IMR-90 (cell line): Measurements from ENCODE around the gene CALHM3. TPM values are rescaled to one million over a fixed set of nuclear protein-coding genes. Genes with fewer than 3 reads are reported as not detected.

Experiments used
- ATAC-seq: fragments of 200-7000 bp; cut with Tn5 transposase; 2 replicates; pipeline ENCODE4 v1.9.1; 2020; ENCODE audit warnings: low read depth, mild to moderate bottlenecking, moderate library complexity
- BruUV-seq: library from RNA; stranded (reverse); fragments of 400-500 nt; replicated peaks from 2 replicates; lab custom pipeline; 2021; lab: Mats Ljungman, UMichigan
- CTCF ChIA-PET: fragments of 300-600 bp; formaldehyde crosslinking; extraction: SDS; loops from one replicate; lab custom pipeline; 2021; ENCODE audit warnings: antibody characterized with exemption; lab: Yijun Ruan, JAX
- POLR2A ChIA-PET: fragments of 300-600 bp; sonication (Branson Sonifier 250); formaldehyde crosslinking; loops from one replicate; lab custom pipeline; 2022; ENCODE audit warnings: antibody characterized with exemption; ENCODE audit not compliant: unreplicated experiment; lab: Charles Lee
- DNase-seq: peaks from one replicate; pipeline ENCODE4 v3.0.0; 2013
- H2AFZ ChIP-seq: replicated peaks from 2 replicates; pipeline ENCODE3; 2013; ENCODE audit warnings: low read length, mild to moderate bottlenecking; ENCODE audit not compliant: poor library complexity
- H2AK5ac ChIP-seq: 2 replicates; pipeline ENCODE4 v1.6.1; 2013; ENCODE audit warnings: low read depth, low read length, inconsistent platforms
- H2AK9ac ChIP-seq: replicated peaks from 2 replicates; pipeline ENCODE3; 2013; ENCODE audit warnings: mild to moderate bottlenecking, low read depth, low read length, moderate library complexity; ENCODE audit not compliant: poor library complexity
- H2BK120ac ChIP-seq: 2 replicates; pipeline ENCODE4 v1.6.1; 2013; ENCODE audit warnings: low read depth, low read length, inconsistent platforms
- H2BK15ac ChIP-seq: 3 replicates; pipeline ENCODE4 v1.6.1; 2013; ENCODE audit warnings: low read depth, low read length, inconsistent platforms
- H2BK20ac ChIP-seq: 2 replicates; pipeline ENCODE4 v1.6.1; 2013; ENCODE audit warnings: low read depth, mild to moderate bottlenecking, inconsistent platforms, low read length, moderate library complexity
- H2BK5ac ChIP-seq: 2 replicates; pipeline ENCODE4 v1.6.1; 2013; ENCODE audit warnings: mild to moderate bottlenecking, low read depth, low read length, inconsistent platforms; ENCODE audit not compliant: poor library complexity, severe bottlenecking
- H3K14ac ChIP-seq: replicated peaks from 2 replicates; pipeline ENCODE4 v1.6.1; 2013; ENCODE audit warnings: low read depth, low read length, inconsistent platforms
- H3K18ac ChIP-seq: 2 replicates; pipeline ENCODE4 v1.6.1; 2013; ENCODE audit warnings: low read depth, low read length, control low read depth
- H3K23ac ChIP-seq: 2 replicates; pipeline ENCODE4 v1.6.1; 2013; ENCODE audit warnings: low read depth, low read length, inconsistent platforms
- H3K27ac ChIP-seq: 2 replicates; pipeline ENCODE4 v1.5.1; 2013; ENCODE audit warnings: mild to moderate bottlenecking, control low read depth, low read length; ENCODE audit not compliant: insufficient read depth
- H3K27me3 ChIP-seq: 2 replicates; pipeline ENCODE4 v1.6.1; 2013; ENCODE audit warnings: low read length; ENCODE audit not compliant: control insufficient read depth, insufficient read depth
- H3K36me3 ChIP-seq: 2 replicates; pipeline ENCODE4 v1.6.1; 2013; ENCODE audit warnings: low read length, mixed read lengths; ENCODE audit not compliant: control insufficient read depth, insufficient read depth
- H3K4ac ChIP-seq: 2 replicates; pipeline ENCODE4 v1.6.1; 2013; ENCODE audit warnings: low read depth, low read length, inconsistent platforms
- H3K4me1 ChIP-seq: 2 replicates; pipeline ENCODE4 v1.6.1; 2013; ENCODE audit warnings: low read length, mixed read lengths; ENCODE audit not compliant: control insufficient read depth, insufficient read depth
- H3K4me2 ChIP-seq: 2 replicates; pipeline ENCODE4 v1.6.1; 2013; ENCODE audit warnings: low read depth, mild to moderate bottlenecking, control low read depth, low read length, moderate library complexity
- H3K4me3 ChIP-seq: 2 replicates; pipeline ENCODE4 v1.5.1; 2013; ENCODE audit warnings: low read depth, mild to moderate bottlenecking, control low read depth, low read length, moderate library complexity; ENCODE audit not compliant: insufficient read depth
- H3K56ac ChIP-seq: 2 replicates; pipeline ENCODE4 v1.6.1; 2013; ENCODE audit warnings: low read length, inconsistent platforms; ENCODE audit not compliant: insufficient read depth; ENCODE audit errors: extremely low read depth
- H3K79me1 ChIP-seq, 2 experiments: 2 replicates each; pipeline ENCODE4 v1.6.1; 2013; ENCODE audit warnings: low read length in 2 of 2, inconsistent platforms in 1 of 2, low read depth in 1 of 2
- H3K9ac ChIP-seq: 2 replicates; pipeline ENCODE4 v1.6.1; 2013; ENCODE audit warnings: low read depth, low read length, control low read depth
- H3K9me1 ChIP-seq: 2 replicates; pipeline ENCODE4 v1.6.1; 2013; ENCODE audit warnings: low read length, inconsistent platforms; ENCODE audit not compliant: insufficient read depth
- H3K9me3 ChIP-seq: 2 replicates; pipeline ENCODE4 v1.6.1; 2013; ENCODE audit warnings: low read length; ENCODE audit not compliant: control insufficient read depth, insufficient read depth
- H4K20me1 ChIP-seq: 2 replicates; pipeline ENCODE4 v1.6.1; 2013; ENCODE audit warnings: low read length, inconsistent platforms; ENCODE audit not compliant: insufficient read depth
- H4K5ac ChIP-seq: 2 replicates; pipeline ENCODE4 v1.6.1; 2013; ENCODE audit warnings: mild to moderate bottlenecking, low read depth, low read length, control low read depth
- H4K8ac ChIP-seq, 2 experiments: 2 replicates each; pipeline ENCODE4 v1.6.1; 2013; ENCODE audit warnings: low read depth in 2 of 2, low read length in 2 of 2, control low read depth in 1 of 2, inconsistent platforms in 1 of 2
- H4K91ac ChIP-seq: 2 replicates; pipeline ENCODE4 v1.6.1; 2013; ENCODE audit warnings: low read depth, low read length, inconsistent platforms; ENCODE audit not compliant: insufficient read depth
- BHLHE40 ChIP-seq: fragments of 150-350 bp; IDR thresholded peaks from 2 replicates; pipeline ENCODE4 v1.6.1; 2016; ENCODE audit warnings: mild to moderate bottlenecking, low read depth, low read length
- CEBPB ChIP-seq: IDR thresholded peaks from 2 replicates; pipeline ENCODE4 v1.6.1; 2012; ENCODE audit warnings: low read depth, low read length, improper control_type of control experiment
- CHD1 ChIP-seq: IDR thresholded peaks from 2 replicates; pipeline ENCODE4 v1.6.1; 2012; ENCODE audit warnings: low read depth, low read length, improper control_type of control experiment
- ELK1 ChIP-seq: fragments of 150-350 bp; IDR thresholded peaks from 2 replicates; pipeline ENCODE4 v1.6.1; 2016; ENCODE audit warnings: low read depth, mild to moderate bottlenecking, low read length, moderate library complexity, borderline replicate concordance
- FOS ChIP-seq: fragments of 150-350 bp; IDR thresholded peaks from 2 replicates; pipeline ENCODE4 v1.6.1; 2016; ENCODE audit warnings: low read depth, low read length
- MAFK ChIP-seq: IDR thresholded peaks from 2 replicates; pipeline ENCODE4 v1.6.1; 2012; ENCODE audit warnings: low read depth, low read length, improper control_type of control experiment
- MXI1 ChIP-seq: IDR thresholded peaks from 2 replicates; pipeline ENCODE4 v1.6.1; 2012; ENCODE audit warnings: low read depth, mild to moderate bottlenecking, low read length, moderate library complexity, borderline replicate concordance
- NFE2L2 ChIP-seq: fragments of 150-350 bp; IDR thresholded peaks from 2 replicates; pipeline ENCODE4 v1.6.1; 2016; ENCODE audit warnings: low read depth, mild to moderate bottlenecking, low read length
- POLR2A ChIP-seq: IDR thresholded peaks from 2 replicates; pipeline ENCODE4 v1.6.1; 2012; ENCODE audit warnings: mild to moderate bottlenecking, low read depth, low read length
- RAD21 ChIP-seq: IDR thresholded peaks from 2 replicates; pipeline ENCODE4 v1.6.1; 2012; ENCODE audit warnings: low read length, improper control_type of control experiment
- RCOR1 ChIP-seq: IDR thresholded peaks from 2 replicates; pipeline ENCODE4 v1.6.1; 2012; ENCODE audit warnings: mild to moderate bottlenecking, low read length, improper control_type of control experiment; ENCODE audit not compliant: insufficient replicate concordance
- RFX5 ChIP-seq: IDR thresholded peaks from 2 replicates; pipeline ENCODE4 v1.8.0; 2012; ENCODE audit warnings: low read depth, mild to moderate bottlenecking, low read length, moderate library complexity
- USF2 ChIP-seq: fragments of 150-350 bp; IDR thresholded peaks from 2 replicates; pipeline ENCODE4 v1.6.1; 2017; ENCODE audit warnings: mild to moderate bottlenecking, antibody characterized with exemption, low read length, low read depth
- WGBS, 2 experiments: methylation state at CpG; one replicate each; pipeline versions ENCODE4 v1.1.5 to v1.1.7; 2013; ENCODE audit warnings: missing lambda C conversion rate in 2 of 2; ENCODE audit not compliant: insufficient read length in 1 of 2; ENCODE audit errors: extremely low coverage in 2 of 2; 5-methylcytosine and 5-hydroxymethylcytosine counted together
- dilution Hi-C: fragments of 300-500 bp; cut with HindIII; formaldehyde crosslinking; loops from one replicate; pipeline ENCODE4 v1.14.3; 2018; ENCODE audit warnings: low sequenced_read_pairs; ENCODE audit not compliant: unreplicated experiment
- in situ Hi-C: fragments of 300-500 bp; cut with MboI; formaldehyde crosslinking; loops from 3 replicates; pipeline ENCODE4 v1.14.3; 2019; ENCODE audit warnings: low sequenced_read_pairs, inconsistent platforms, mixed read lengths
- intact Hi-C: fragments of 100-400 bp; cut with micrococcal nuclease; formaldehyde crosslinking; loops from 2 replicates; pipeline ENCODE4 v1.10.0; 2022
- polyA plus RNA-seq, 3 experiments: library from polyadenylated mRNA; depleted of rRNA; stranded (reverse); fragments of >200 nt; gene quantifications; 2 replicates each; pipeline ENCODE4 v1.2.3, GENCODE V29; 2012; ENCODE audit warnings: low replicate concordance in 1 of 3
- total RNA-seq: library from RNA; depleted of rRNA; stranded (reverse); fragments of >200 nt; gene quantifications from 2 replicates; pipeline ENCODE4 v1.2.3, GENCODE V29; 2012

CALHM3 gene
- total and polyA plus RNA-seq, 2 of the 4 experiments (the other 2 are of a cell fraction) = not detected

- Histone ChIP-seq H4K20me1 (no peaks in the 10 kb centered on the region), H2AK5ac (no peak overlapping the region), H3K4me1 (no peaks in the 10 kb centered on the region), H2BK20ac (no peak overlapping the region), H3K9me3 (no peaks in the 10 kb centered on the region), H3K23ac (no peak overlapping the region), H2BK15ac (no peak overlapping the region), H3K79me1 (peaks cover 5 to 6% of the 10 kb centered on the region in 2 experiments; a peak in 2 of 4 replicates), H3K18ac (no peak overlapping the region), H3K27ac (no peak overlapping the region), H2AK9ac (no peak overlapping the region), H3K4me3 (no peak overlapping the region), H2BK120ac (no peak overlapping the region), H3K9me1 (no peaks in the 10 kb centered on the region), H3K9ac (no peak overlapping the region), H3K14ac (no peak overlapping the region), H3K36me3 (peaks cover 45% of the 10 kb centered on the region), H3K4me2 (no peak overlapping the region), H2BK5ac (no peak overlapping the region), H3K27me3 (no peaks in the 10 kb centered on the region), H2AFZ (no peak overlapping the region), H4K5ac (no peak overlapping the region), H3K4ac (no peak overlapping the region), H4K91ac (no peak overlapping the region), H3K56ac (no peak overlapping the region), H4K8ac (no peak overlapping the region)
- intact Hi-C loops = no loop called here
- in situ Hi-C loops = no loop called here
- ChIA-PET POLR2A (no interaction called here), CTCF (no interaction called here)
- no peak for DNase-seq
- TSS peak; percentile 27 for BruUV-seq
- TF ChIP-seq CEBPB = no peak
- TF ChIP-seq RFX5 = no peak
- no peak for TF ChIP-seq RAD21
- no peak for TF ChIP-seq POLR2A
- TF ChIP-seq NFE2L2 = no peak
- TF ChIP-seq MAFK = no peak
- no peak for TF ChIP-seq RCOR1
- TF ChIP-seq BHLHE40 = no peak
- no peak for TF ChIP-seq MXI1
- no peak for TF ChIP-seq CHD1
- no peak for TF ChIP-seq ELK1
- no peak for TF ChIP-seq USF2
- TF ChIP-seq FOS = no peak
- WGBS, 2 experiments = 82 to 100% methylated on average over 1 of the region's 9 CpGs
- no peak for ATAC-seq
- dilution Hi-C loops = no loop called here
Measured at GRCh38 chr10:103427866-103428265, 51.2 kb downstream of the CALHM3 start.
